HepG2 (cell line): Measurements from ENCODE around the gene TAMALIN. TPM values are rescaled to one million over a fixed set of nuclear protein-coding genes. Genes with fewer than 3 reads are reported as not detected.
A peak's percentile ranks its signal among the peaks of the same experiment; 100 is the strongest.

Experiments used
- ARID3A ChIP-seq: IDR thresholded peaks from 2 replicates; pipeline ENCODE4 v1.6.1; 2012; ENCODE audit warnings: low read depth, low read length, improper control_type of control experiment
- ARNTL ChIP-seq: sonication (generic); formaldehyde crosslinking; IDR thresholded peaks from 2 replicates; pipeline ENCODE4 v1.4.0; 2020; ENCODE audit warnings: mild to moderate bottlenecking, missing genetic modification reagents
- CERS6 ChIP-seq: sonication (generic); formaldehyde crosslinking; IDR thresholded peaks from 2 replicates; pipeline ENCODE4 v1.5.0; 2020; ENCODE audit warnings: missing genetic modification reagents
- CSRNP2 ChIP-seq: sonication (generic); formaldehyde crosslinking; conservative IDR thresholded peaks from 2 replicates; pipeline ENCODE4 v1.8.0; 2022; ENCODE audit warnings: low read depth, missing genetic modification reagents
- ELK4 ChIP-seq: sonication (generic); formaldehyde crosslinking; IDR thresholded peaks from 2 replicates; pipeline ENCODE4 v1.9.0; 2021; ENCODE audit warnings: missing genetic modification reagents, borderline replicate concordance
- HDAC2 ChIP-seq: sonication (generic); formaldehyde crosslinking; IDR thresholded peaks from 2 replicates; pipeline ENCODE4 v1.4.0; 2020; ENCODE audit warnings: missing genetic modification reagents
- KAT2B ChIP-seq: fragments of 150-350 bp; IDR thresholded peaks from 2 replicates; pipeline ENCODE4 v1.6.1; 2014; ENCODE audit warnings: low read depth, low read length, borderline replicate concordance
- KMT2B ChIP-seq: IDR thresholded peaks from 2 replicates; pipeline ENCODE4 v1.6.1; 2016; ENCODE audit warnings: missing genetic modification reagents, missing compliant biosample characterization
- NR2F2 ChIP-seq: IDR thresholded peaks from 2 replicates; pipeline ENCODE4 v1.6.1; 2012; ENCODE audit warnings: low read depth, inconsistent platforms, borderline replicate concordance
- PAWR ChIP-seq: sonication (generic); formaldehyde crosslinking; IDR thresholded peaks from 2 replicates; pipeline ENCODE4 v1.4.0; 2020; ENCODE audit warnings: missing genetic modification reagents, mild to moderate bottlenecking, borderline replicate concordance
- POGZ ChIP-seq: sonication (generic); formaldehyde crosslinking; IDR thresholded peaks from 2 replicates; pipeline ENCODE4 v1.4.0; 2020; ENCODE audit warnings: mild to moderate bottlenecking, missing genetic modification reagents
- RAD21 ChIP-seq: fragments of 450-650 bp; formaldehyde crosslinking; IDR thresholded peaks from 2 replicates; pipeline ENCODE4 v1.5.0; 2020; ENCODE audit warnings: mild to moderate bottlenecking
- TBX2 ChIP-seq: sonication (generic); formaldehyde crosslinking; IDR thresholded peaks from 2 replicates; pipeline ENCODE4 v1.5.0; 2020; ENCODE audit warnings: missing genetic modification reagents, mild to moderate bottlenecking, borderline replicate concordance
- XRCC5 ChIP-seq: fragments of 200-400 bp; formaldehyde crosslinking; optimal IDR thresholded peaks from 2 replicates; pipeline ENCODE3; 2017; ENCODE audit warnings: mild to moderate bottlenecking, low read length
- ZBTB49 ChIP-seq: sonication (generic); formaldehyde crosslinking; IDR thresholded peaks from 2 replicates; pipeline ENCODE4 v1.4.0; 2020; ENCODE audit warnings: missing genetic modification reagents, borderline replicate concordance
- ZFP1 ChIP-seq: IDR thresholded peaks from 2 replicates; pipeline ENCODE4 v1.6.1; 2016
- ZGPAT ChIP-seq: IDR thresholded peaks from 2 replicates; pipeline ENCODE4 v1.6.1; 2016; ENCODE audit warnings: mild to moderate bottlenecking
- ZNF430 ChIP-seq: sonication (generic); formaldehyde crosslinking; IDR thresholded peaks from 2 replicates; pipeline ENCODE4 v1.9.0; 2021; ENCODE audit warnings: mild to moderate bottlenecking, missing genetic modification reagents
- ZNF432 ChIP-seq: sonication (generic); formaldehyde crosslinking; IDR thresholded peaks from 2 replicates; pipeline ENCODE4 v1.5.0; 2020; ENCODE audit warnings: missing genetic modification reagents, mild to moderate bottlenecking, borderline replicate concordance
- ZNF883 ChIP-seq: sonication (generic); formaldehyde crosslinking; IDR thresholded peaks from 2 replicates; pipeline ENCODE4 v1.5.1; 2020; ENCODE audit warnings: mild to moderate bottlenecking, missing genetic modification reagents; ENCODE audit errors: not compliant biosample characterization
- polyA plus RNA-seq, 8 experiments: library from polyadenylated mRNA; depleted of rRNA in 3 of 8; stranded (reverse) in 7 of 8; unstranded in 1 of 8; fragments of >200 nt; fragmentation: Illumina TruSeq in 4 of 8; extraction: Trizol in 4 of 8; gene quantifications; 2 replicates each; pipeline versions ENCODE4 v1.2.1 to v1.2.3, GENCODE V29; 2011 to 2016; ENCODE audit warnings: low read depth in 4 of 8, missing spikeins in 1 of 8, mixed read lengths in 1 of 8; ENCODE audit not compliant: insufficient read depth in 1 of 8
- total RNA-seq, 5 experiments: library from RNA; depleted of rRNA; stranded (reverse); fragments of >200 nt; fragmentation: Illumina TruSeq; extraction: Trizol; gene quantifications; 2 replicates each; pipeline ENCODE4 v1.2.3, GENCODE V29; 2016; ENCODE audit warnings: low read depth in 1 of 5

TAMALIN gene
- total and polyA plus RNA-seq, 2 of the 13 experiments (the other 11 are each of a cell fraction or from before 2014, with no cell fraction given) = 2.9 to 10.9 TPM

GRCh38 chr12:52023182-52023975 lies 16.6 kb downstream of the TAMALIN start (continued):
- TF ChIP-seq CSRNP2 (CRISPR knock-in tag) (no peak), ELK4 (CRISPR knock-in tag) (no peak), ZNF430 (CRISPR knock-in tag) (no peak), XRCC5 (peak; percentile 86), ZGPAT (CRISPR knock-in tag) (peak; percentile 61; the same call in 1 of the 2 replicates), ARID3A (no peak), KMT2B (CRISPR knock-in tag) (0 out of 2 replicates have a peak, but pooled peaks have one; percentile 36), POGZ (CRISPR knock-in tag) (peak; percentile 60; the same call in 1 of the 2 replicates), ZNF883 (CRISPR knock-in tag) (peak; percentile 82), KAT2B (no peak), PAWR (CRISPR knock-in tag) (no peak), NR2F2 (no peak), ZNF432 (CRISPR knock-in tag) (no peak), ZFP1 (CRISPR knock-in tag) (no peak), ZBTB49 (CRISPR knock-in tag) (no peak), CERS6 (CRISPR knock-in tag) (no peak), HDAC2 (CRISPR knock-in tag) (no peak; the same call in 1 of the 2 replicates), RAD21 (CRISPR knock-in tag) (peak; percentile 94), ARNTL (CRISPR knock-in tag) (no peak), TBX2 (CRISPR knock-in tag) (peak; percentile 74)
